ENCODE data around the gene PLCXD1. TPM values are rescaled to one million over a fixed set of nuclear protein-coding genes. Genes with fewer than 3 reads are reported as not detected.
A peak's percentile ranks its signal among the peaks of the same experiment; 100 is the strongest.
"Not testable (repeated sequence)": the region's sequence is repeated elsewhere in the genome, so short reads cannot be mapped to it uniquely, and the experiment has no call there.

Gene PLCXD1
- total RNA-seq, 1 experiment from 2014 or later = 19.1 TPM

- Mint-ChIP-seq H3K4me1 (ENCODE audit: low read depth, unreplicated experiment) (peaks cover 13% of the 10 kb centered on the region), H3K27ac (ENCODE audit: unreplicated experiment) (no peak overlapping the region), H3K36me3 (ENCODE audit: insufficient read depth, unreplicated experiment) (peaks cover 13% of the 10 kb centered on the region), H3K27me3 (ENCODE audit: unreplicated experiment) (no peaks in the 10 kb centered on the region), H3K9me3 (ENCODE audit: low read depth, unreplicated experiment) (no peaks in the 10 kb centered on the region), H3K4me3 (ENCODE audit: low read depth, unreplicated experiment) (no peak overlapping the region)
- TF ChIP-seq, protein P1, sequence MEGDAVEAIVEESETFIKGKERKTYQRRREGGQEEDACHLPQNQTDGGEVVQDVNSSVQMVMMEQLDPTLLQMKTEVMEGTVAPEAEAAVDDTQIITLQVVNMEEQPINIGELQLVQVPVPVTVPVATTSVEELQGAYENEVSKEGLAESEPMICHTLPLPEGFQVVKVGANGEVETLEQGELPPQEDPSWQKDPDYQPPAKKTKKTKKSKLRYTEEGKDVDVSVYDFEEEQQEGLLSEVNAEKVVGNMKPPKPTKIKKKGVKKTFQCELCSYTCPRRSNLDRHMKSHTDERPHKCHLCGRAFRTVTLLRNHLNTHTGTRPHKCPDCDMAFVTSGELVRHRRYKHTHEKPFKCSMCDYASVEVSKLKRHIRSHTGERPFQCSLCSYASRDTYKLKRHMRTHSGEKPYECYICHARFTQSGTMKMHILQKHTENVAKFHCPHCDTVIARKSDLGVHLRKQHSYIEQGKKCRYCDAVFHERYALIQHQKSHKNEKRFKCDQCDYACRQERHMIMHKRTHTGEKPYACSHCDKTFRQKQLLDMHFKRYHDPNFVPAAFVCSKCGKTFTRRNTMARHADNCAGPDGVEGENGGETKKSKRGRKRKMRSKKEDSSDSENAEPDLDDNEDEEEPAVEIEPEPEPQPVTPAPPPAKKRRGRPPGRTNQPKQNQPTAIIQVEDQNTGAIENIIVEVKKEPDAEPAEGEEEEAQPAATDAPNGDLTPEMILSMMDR (IDR thresholded peaks at IDR 0.05; ENCODE audit: unreplicated experiment) = no peak
- no TSS peak for BruUV-seq (replicated peaks)
- DNase-seq = no peak
- CTCF ChIA-PET = no interaction called here
- intact Hi-C loops (cut with micrococcal nuclease; ENCODE audit: unreplicated experiment) = no loop called here
Observed at GRCh38 chrX:274904-275475, 6.2 kb upstream of the PLCXD1 start.

GRCh38 chrX:275476-275966, 5.7 kb upstream of the PLCXD1 start:
- Mint-ChIP-seq H3K4me1 (ENCODE audit: low read depth, unreplicated experiment) (peaks cover 13% of the 10 kb centered on the region), H3K27ac (ENCODE audit: unreplicated experiment) (no peak overlapping the region), H3K4me3 (ENCODE audit: low read depth, unreplicated experiment) (peak overlapping the region; percentile 70), H3K36me3 (ENCODE audit: insufficient read depth, unreplicated experiment) (peaks cover 13% of the 10 kb centered on the region), H3K27me3 (ENCODE audit: unreplicated experiment) (no peaks in the 10 kb centered on the region), H3K9me3 (ENCODE audit: low read depth, unreplicated experiment) (no peaks in the 10 kb centered on the region)
- CTCF ChIA-PET = no interaction called here
- intact Hi-C loops (cut with micrococcal nuclease; ENCODE audit: unreplicated experiment) = no loop called here
- no peak for DNase-seq
- TF ChIP-seq, protein P1 (IDR thresholded peaks at IDR 0.05; ENCODE audit: unreplicated experiment) = no peak
- BruUV-seq (replicated peaks) = no TSS peak

DNA sequence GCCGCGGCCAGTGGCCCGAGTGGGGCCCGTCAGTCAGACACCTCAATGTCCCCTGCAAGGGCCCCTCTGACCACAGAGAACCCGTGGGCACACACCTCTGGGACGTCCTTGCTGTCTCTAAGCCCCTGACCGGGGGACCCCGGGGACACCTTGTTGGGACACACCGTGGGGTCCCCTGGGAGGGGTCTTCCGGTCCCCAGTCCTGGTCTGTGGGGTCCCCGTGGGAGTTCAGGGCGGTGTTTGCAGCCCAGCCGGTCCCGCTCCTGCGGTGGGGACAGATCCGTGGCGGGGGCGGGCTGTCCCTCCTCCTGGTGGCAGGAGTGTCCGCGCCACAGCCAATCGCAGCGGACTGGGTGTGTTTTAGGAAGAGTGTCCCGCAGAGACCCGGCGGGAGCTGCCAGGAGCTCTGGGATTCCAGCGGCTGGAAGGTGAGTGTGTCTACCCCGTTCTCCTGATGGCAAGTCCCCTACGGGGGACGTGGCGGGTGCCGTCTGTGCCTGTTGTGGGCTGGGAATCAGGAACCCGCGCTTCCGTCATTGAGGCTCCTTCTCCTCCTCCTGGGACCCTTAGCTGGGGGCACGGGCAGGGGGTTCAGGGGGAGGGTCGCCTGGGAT, 5.1 kb upstream of the PLCXD1 start:
- Mint-ChIP-seq H3K4me1 (ENCODE audit: low read depth, unreplicated experiment) (peaks cover 13% of the 10 kb centered on the region), H3K9me3 (ENCODE audit: low read depth, unreplicated experiment) (no peaks in the 10 kb centered on the region), H3K4me3 (ENCODE audit: low read depth, unreplicated experiment) (peak overlapping the region; percentile 70), H3K27me3 (ENCODE audit: unreplicated experiment) (no peaks in the 10 kb centered on the region), H3K36me3 (ENCODE audit: insufficient read depth, unreplicated experiment) (peaks cover 13% of the 10 kb centered on the region), H3K27ac (ENCODE audit: unreplicated experiment) (peak overlapping the region; percentile 36)
- CTCF ChIA-PET = no interaction called here
- TF ChIP-seq, protein P1 (IDR thresholded peaks at IDR 0.05; ENCODE audit: unreplicated experiment) = no peak
- peak; percentile 69 for DNase-seq
- BruUV-seq (replicated peaks) = no TSS peak
- intact Hi-C loops (cut with micrococcal nuclease; ENCODE audit: unreplicated experiment) = no loop called here

- Mint-ChIP-seq H3K4me1 (ENCODE audit: low read depth, unreplicated experiment) (peaks cover 13% of the 10 kb centered on the region), H3K4me3 (ENCODE audit: low read depth, unreplicated experiment) (peak overlapping the region; percentile 70), H3K27me3 (ENCODE audit: unreplicated experiment) (no peaks in the 10 kb centered on the region), H3K27ac (ENCODE audit: unreplicated experiment) (peak overlapping the region; percentile 36), H3K36me3 (ENCODE audit: insufficient read depth, unreplicated experiment) (peaks cover 13% of the 10 kb centered on the region), H3K9me3 (ENCODE audit: low read depth, unreplicated experiment) (no peaks in the 10 kb centered on the region)
- TF ChIP-seq, protein P1 (IDR thresholded peaks at IDR 0.05; ENCODE audit: unreplicated experiment) = no peak
- BruUV-seq (replicated peaks) = no TSS peak
- peak; percentile 58 for DNase-seq
- CTCF ChIA-PET = no interaction called here
- intact Hi-C loops (cut with micrococcal nuclease; ENCODE audit: unreplicated experiment) = no loop called here
Observed at GRCh38 chrX:276581-277201, 4.5 kb upstream of the PLCXD1 start.

DNA sequence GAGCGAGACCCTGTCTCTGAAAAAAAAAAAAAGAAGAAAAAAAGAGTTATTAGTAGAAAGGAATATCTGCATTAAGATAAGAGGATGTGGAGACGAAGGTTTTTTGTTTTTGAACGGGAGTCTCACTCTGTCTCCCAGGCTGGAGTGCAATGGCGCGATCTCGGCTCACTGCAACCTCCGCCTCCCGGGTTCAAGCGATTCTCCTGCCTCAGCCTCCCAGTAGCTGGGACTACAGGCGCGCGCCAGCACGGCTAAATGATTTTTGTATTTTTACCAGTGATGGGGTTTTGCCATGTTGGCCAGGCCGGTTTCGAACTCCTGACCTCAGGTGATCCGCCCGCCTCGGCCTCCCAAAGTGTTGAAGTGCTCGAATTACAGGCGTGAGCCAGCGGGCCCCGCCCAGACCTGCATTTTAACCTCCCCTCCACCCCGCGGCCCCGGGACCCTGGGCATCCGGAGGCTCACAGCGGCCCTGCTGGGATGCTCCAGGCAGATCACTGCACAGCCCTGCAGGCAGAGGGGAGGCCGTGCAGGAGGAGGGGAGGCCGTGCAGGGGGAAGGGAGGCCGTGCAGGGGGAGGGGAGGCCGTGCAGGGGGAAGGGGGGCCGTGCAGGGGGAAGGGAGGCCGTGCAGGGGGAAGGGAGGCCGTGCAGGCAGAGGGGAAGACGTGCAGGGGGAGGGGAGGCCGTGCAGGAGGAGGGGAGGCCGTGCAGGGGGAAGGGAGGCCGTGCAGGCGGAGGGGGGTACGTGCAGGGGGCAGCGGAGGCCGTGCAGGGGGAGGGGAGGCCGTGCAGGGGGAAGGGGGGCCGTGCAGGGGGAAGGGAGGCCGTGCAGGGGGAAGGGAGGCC, 1.2 kb upstream of the PLCXD1 start:
- CTCF ChIA-PET; BruUV-seq (replicated peaks); H3K27ac Mint-ChIP-seq (ENCODE audit: unreplicated experiment); H3K27me3 Mint-ChIP-seq (ENCODE audit: unreplicated experiment); H3K9me3 Mint-ChIP-seq (ENCODE audit: low read depth, unreplicated experiment); H3K4me3 Mint-ChIP-seq (ENCODE audit: low read depth, unreplicated experiment); intact Hi-C loops (cut with micrococcal nuclease; ENCODE audit: unreplicated experiment); DNase-seq: not testable (repeated sequence)
- H3K4me1 Mint-ChIP-seq (ENCODE audit: low read depth, unreplicated experiment) = peaks cover 13% of the 10 kb centered on the region
- H3K36me3 Mint-ChIP-seq (ENCODE audit: insufficient read depth, unreplicated experiment) = peaks cover 17% of the 10 kb centered on the region

GRCh38 chrX:280722-281121, 459 bp upstream of the PLCXD1 start:
- CTCF ChIA-PET; DNase-seq; H3K9me3 Mint-ChIP-seq (ENCODE audit: low read depth, unreplicated experiment); H3K27ac Mint-ChIP-seq (ENCODE audit: unreplicated experiment); BruUV-seq (replicated peaks); H3K4me3 Mint-ChIP-seq (ENCODE audit: low read depth, unreplicated experiment); intact Hi-C loops (cut with micrococcal nuclease; ENCODE audit: unreplicated experiment); H3K27me3 Mint-ChIP-seq (ENCODE audit: unreplicated experiment): not testable (repeated sequence)
- peaks cover 13% of the 10 kb centered on the region for H3K4me1 Mint-ChIP-seq (ENCODE audit: low read depth, unreplicated experiment)
- H3K36me3 Mint-ChIP-seq (ENCODE audit: insufficient read depth, unreplicated experiment) = peaks cover 16% of the 10 kb centered on the region
